ENCODE measurements around the gene SULT1C4.

GRCh38 chr2:108363024-108363907 is 14.5 kb upstream of the SULT1C4 start:
- TF ChIP-seq POLR2AphosphoS5 (IDR thresholded peaks at IDR 0.05; ENCODE audit: borderline replicate concordance, low read depth, low read length) (no peak), FOXP2 (optimal IDR thresholded peaks at IDR 0.05; ENCODE audit: control extremely low read depth, extremely low read length, insufficient read depth) (no peak), EZH2 (IDR thresholded peaks at IDR 0.05) (no peak)

Measured in SK-N-MC (cell line).